HG03097 (cell line): Measurements from ENCODE around the gene INKA2.
"Not testable (repeated sequence)": the region's sequence is repeated elsewhere in the genome, so short reads cannot be mapped to it uniquely, and the experiment has no call there.

ENCODE experiments used
- ATAC-seq: cut with Tn5 transposase; IDR thresholded peaks from one replicate; pipeline ENCODE4 v1.9.1; 2021; ENCODE audit not compliant: unreplicated experiment, low FRiP score

Gene INKA2

GRCh38 chr1:111751906-111752575, 12.8 kb upstream of the INKA2 start:
- ATAC-seq, result no peak

DNA sequence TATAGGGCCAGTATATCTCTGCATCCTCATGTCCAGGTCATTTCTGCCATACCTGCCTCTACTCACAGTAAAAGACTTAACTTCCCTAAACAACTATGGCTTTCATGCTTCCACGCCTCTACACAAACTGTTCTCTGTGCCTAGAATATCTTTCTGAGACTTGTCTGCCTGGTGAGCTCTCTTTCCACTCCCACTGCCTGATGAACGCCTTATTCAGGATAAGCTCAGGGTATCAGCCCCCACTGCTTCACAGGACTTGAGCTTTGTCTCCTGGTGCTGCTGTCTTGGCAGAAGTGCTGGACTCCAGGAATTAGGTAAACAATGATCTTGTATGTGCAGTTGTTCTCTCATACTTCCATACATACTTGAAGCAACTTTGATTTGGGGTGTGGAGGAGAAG, 11.7 kb upstream of the INKA2 start:
- ATAC-seq, result no peak

- no peak for ATAC-seq
Observed at GRCh38 chr1:111749628-111750027, 10.4 kb upstream of the INKA2 start.

DNA sequence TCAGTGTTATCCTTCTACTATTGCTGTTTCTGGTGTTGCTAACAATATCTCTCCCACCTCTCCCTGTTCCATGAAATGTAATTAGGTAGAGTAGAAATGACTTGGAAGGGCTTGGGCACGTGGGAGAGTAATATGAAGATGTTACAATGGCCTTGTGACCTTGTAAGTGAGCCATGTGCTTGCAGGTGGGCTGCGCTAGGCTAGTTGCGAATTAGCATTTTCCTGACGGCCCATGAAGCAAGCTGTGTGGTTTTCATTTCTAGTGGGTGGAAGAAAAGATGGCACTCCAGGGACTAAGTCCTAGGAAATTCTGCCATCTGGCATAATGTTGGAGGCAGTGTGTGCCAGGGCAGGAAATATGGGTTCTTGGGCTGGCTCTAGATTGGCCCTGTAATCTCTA, 8.8 kb upstream of the INKA2 start:
- ATAC-seq, result no peak

GRCh38 chr1:111747282-111747734, 8.1 kb upstream of the INKA2 start:
- no peak for ATAC-seq

DNA sequence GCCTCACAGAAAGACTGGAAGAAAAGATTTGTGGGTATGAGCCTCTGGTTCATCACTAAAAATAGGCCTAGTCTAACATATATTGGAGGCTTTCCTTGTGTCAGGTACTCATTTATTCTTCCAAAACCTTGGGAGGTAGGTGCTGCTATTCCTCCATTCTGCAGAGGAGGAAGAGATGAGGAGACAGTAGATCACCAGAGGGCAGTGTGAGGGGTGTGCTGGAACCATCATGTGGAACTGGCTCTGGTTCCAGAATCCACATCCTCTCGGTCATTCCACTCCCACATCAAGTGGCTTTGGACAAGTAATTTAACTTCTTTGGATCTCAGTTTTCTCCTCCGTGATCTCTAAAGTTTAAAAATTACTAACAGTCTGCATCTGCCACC, 7.4 kb upstream of the INKA2 start:
- ATAC-seq, result no peak

DNA sequence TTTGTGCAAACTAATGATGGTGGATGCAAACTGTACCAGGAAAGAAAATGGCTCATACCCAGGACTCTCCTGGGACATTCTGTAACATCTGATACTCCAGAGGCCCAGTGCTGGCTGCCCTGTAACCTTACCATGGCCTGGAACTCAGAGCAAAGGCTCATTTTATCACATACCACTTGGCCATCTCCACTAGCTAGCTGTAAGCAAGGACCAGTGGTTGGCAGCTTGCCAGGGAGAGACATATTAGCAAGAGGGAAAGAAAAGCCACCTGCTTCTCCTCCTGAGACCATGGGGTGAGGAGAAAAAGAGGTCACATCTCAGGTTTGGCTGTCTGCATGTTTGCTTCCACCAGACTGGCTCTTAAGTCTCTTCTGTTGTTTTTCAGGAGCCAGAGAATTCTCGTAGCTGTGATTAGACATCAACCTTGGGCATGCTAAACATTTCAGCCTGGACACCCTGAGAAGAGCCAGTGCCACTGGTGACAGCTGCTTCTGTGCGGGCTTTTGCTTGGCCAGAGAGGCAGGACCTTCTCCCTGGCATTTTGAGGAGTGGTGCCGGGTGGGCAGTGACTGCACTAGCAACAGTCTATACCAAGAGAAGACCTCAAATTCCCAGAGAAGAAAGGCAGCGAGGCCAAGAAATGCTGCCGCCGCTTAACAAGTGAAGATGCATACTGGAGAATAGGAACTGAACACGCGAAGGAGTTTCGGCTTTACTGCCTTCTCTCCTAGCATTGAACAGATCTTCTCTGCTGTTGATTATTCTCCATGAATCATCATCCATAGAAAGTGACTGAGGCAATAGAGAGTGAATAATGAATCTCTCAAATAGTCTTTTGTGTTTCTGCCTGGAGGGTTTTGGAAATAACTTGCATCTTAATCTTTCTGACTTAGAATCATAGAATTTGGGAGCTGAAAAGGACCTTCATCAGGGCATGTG, 6.7 kb upstream of the INKA2 start:
- no peak for ATAC-seq

- no peak for ATAC-seq
Observed at GRCh38 chr1:111743679-111744101, 4.5 kb upstream of the INKA2 start.

- ATAC-seq, result no peak
Observed at GRCh38 chr1:111742938-111743549, 3.8 kb upstream of the INKA2 start.

GRCh38 chr1:111742292-111742691, 3.1 kb upstream of the INKA2 start:
- ATAC-seq, result not testable (repeated sequence)

GRCh38 chr1:111739925-111740765, 950 bp upstream of the INKA2 start:
- no peak for ATAC-seq

- ATAC-seq, result peak; percentile 33
Observed at GRCh38 chr1:111738436-111739193, 580 bp downstream of the INKA2 start.

GRCh38 chr1:111738133-111738435, 1.1 kb downstream of the INKA2 start:
- ATAC-seq, result no peak

- ATAC-seq, result no peak
Observed at GRCh38 chr1:111737216-111738132, 1.7 kb downstream of the INKA2 start.

DNA sequence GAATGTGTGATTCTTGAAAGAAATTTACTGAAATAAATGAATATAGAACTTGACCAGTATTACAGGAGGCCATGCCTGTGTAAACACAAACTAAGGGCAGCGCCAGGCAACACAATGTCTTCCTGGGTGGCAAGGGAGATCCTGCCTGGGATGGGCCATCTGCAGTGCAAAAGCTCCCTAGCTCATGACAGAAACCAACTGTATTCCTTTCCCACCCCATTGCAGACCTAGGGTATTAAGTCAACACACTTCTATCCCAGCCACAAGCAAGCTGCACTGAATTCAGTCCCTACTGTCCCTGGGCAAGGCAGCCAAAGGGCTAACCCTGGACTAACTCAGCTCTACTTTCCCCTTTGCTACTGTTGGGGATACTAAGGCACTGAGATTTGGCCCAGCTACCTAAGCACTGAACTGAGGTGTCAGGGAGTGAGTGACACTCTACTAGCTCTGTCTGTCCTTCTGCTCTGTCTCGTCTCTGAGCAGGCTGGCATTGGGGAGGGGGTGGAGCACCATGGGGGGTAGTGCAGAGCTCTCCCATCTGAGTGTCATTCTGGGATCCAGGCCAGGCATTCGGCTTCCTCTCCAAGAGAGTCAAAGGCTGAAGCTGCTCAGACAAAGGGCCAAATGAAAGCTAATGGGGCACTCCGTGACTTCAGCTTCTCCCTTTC, 2.5 kb downstream of the INKA2 start:
- ATAC-seq, result no peak

DNA sequence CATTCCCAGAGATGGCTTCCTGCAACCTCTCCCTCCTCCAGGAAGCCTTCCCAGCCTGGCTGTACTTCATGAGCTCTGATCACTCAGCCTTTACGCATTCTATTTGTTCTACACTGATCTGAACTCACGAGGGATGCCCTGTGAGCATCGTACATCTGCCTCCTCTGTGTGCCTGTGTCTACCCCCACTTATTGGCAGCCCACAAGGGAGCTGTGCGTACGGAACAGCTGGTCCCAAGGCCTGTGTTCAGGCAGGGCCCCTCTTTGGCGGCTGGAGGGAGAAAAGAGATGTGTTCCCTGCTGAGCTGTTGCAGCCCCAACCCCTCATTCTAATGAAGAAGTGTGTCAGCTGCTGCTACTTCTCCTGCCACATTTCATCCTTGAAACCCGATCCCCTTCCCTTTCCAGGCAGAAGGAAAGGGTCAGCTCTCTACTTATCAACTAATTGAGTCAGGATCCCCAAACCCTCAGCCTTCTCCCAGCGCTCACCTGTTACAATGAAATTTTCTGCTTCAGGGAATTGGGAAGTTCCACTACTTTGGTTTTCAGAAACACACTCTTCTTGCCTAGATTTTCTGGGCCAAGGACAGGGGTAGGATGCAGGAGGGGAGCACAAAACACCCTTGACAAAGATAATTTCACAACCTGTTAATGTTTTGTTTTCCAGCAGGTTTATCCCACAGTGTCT, 3.2 kb downstream of the INKA2 start:
- no peak for ATAC-seq

GRCh38 chr1:111735321-111735720, 3.9 kb downstream of the INKA2 start:
- ATAC-seq, result no peak

GRCh38 chr1:111734856-111735255, 4.3 kb downstream of the INKA2 start:
- no peak for ATAC-seq
